ENCODE data around the gene MREG.

- TF ChIP-seq, protein P1, sequence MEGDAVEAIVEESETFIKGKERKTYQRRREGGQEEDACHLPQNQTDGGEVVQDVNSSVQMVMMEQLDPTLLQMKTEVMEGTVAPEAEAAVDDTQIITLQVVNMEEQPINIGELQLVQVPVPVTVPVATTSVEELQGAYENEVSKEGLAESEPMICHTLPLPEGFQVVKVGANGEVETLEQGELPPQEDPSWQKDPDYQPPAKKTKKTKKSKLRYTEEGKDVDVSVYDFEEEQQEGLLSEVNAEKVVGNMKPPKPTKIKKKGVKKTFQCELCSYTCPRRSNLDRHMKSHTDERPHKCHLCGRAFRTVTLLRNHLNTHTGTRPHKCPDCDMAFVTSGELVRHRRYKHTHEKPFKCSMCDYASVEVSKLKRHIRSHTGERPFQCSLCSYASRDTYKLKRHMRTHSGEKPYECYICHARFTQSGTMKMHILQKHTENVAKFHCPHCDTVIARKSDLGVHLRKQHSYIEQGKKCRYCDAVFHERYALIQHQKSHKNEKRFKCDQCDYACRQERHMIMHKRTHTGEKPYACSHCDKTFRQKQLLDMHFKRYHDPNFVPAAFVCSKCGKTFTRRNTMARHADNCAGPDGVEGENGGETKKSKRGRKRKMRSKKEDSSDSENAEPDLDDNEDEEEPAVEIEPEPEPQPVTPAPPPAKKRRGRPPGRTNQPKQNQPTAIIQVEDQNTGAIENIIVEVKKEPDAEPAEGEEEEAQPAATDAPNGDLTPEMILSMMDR (IDR thresholded peaks at IDR 0.05): no peak
- no peak for TF ChIP-seq POLR2A (IDR thresholded peaks at IDR 0.05)
Measured at GRCh38 chr2:215899141-215900074, 113.9 kb downstream of the MREG start.
